Stimulated activated CD8-positive, alpha-beta memory T cell treated with anti-CD3 and anti-CD28 coated beads, Interleukin-15, amount 100 ng/mL, for 4 hours (primary cell): ENCODE results near the gene IL1B.

Experiments used
- DNase-seq, 2 donors: peaks; one replicate each; pipeline ENCODE4 v3.0.0-alpha.2; 2020; ENCODE audit warnings: low read depth in 2 of 2

IL1B gene

GRCh38 chr2:112782234-112782799 lies 54.3 kb downstream of the IL1B start:
- no peak for DNase-seq
